ENCODE results near the gene ASPSCR1.
A peak's percentile ranks its signal among the peaks of the same experiment; 100 is the strongest.

Gene ASPSCR1

GRCh38 chr17:81983011-81983638 lies 5.7 kb downstream of the ASPSCR1 start:
- DNase-seq (ENCODE audit: low spot score) = no peak

GRCh38 chr17:81983639-81984373 lies 6.4 kb downstream of the ASPSCR1 start:
- no peak for DNase-seq (ENCODE audit: low spot score)

DNA sequence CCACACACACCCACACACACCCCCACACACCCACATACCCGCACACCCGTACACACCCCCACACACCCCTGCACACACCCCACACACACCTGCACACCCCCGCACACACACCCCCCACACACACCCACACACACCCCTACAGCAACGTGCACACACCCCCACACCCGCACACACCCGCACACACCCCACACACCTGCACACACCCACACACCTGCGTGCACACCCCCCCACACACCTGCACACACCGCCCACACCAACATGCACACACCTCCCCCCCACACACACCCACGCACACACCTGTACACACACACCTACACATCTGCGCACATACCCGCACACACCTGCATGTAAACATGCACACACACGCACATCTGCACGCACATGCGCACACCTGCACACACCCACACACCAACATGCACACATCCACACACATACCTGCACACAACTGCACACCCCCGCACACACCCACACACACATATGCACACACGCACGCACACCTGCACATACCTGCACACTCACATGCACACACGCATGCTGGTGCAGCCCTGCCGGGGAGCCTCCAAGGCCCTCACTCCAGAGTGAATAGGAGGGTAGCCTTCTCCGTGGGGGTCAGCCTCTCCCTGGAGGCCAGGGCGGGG lies 7.5 kb downstream of the ASPSCR1 start:
- DNase-seq (ENCODE audit: low spot score) = no peak

GRCh38 chr17:81986606-81987005 lies 9.2 kb downstream of the ASPSCR1 start:
- no peak for DNase-seq (ENCODE audit: low spot score)

DNA sequence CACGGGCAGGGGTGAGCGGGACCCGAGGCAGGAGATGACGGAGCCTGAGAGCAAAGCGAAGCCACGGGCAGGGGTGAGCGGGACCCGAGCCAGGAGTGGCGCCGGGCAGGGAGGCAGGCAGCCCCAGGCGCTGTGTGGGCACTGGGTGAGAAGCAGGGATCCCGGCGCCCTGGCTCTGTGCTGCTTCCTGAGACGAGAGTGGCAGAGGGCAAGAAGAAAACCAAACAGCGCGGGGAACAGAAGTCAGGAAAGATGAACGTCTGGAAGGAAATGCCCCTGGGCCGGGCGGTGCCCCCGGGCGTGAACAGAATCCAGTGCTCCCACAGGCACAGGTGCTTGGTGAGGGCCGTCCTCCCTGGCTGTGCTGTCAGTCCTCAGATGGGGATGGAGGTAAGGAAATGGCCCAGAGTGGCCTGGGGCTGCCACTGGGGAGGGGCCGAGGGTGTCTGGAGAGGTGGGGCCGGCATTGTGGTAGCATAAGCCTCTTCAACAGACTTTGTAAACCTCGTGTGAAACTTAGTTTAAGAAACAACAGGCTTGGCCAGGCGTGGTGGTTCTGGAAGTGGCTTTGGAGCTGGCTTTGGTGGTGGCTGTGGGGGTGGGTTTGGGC lies 9.8 kb downstream of the ASPSCR1 start:
- no peak for DNase-seq (ENCODE audit: low spot score)

DNA sequence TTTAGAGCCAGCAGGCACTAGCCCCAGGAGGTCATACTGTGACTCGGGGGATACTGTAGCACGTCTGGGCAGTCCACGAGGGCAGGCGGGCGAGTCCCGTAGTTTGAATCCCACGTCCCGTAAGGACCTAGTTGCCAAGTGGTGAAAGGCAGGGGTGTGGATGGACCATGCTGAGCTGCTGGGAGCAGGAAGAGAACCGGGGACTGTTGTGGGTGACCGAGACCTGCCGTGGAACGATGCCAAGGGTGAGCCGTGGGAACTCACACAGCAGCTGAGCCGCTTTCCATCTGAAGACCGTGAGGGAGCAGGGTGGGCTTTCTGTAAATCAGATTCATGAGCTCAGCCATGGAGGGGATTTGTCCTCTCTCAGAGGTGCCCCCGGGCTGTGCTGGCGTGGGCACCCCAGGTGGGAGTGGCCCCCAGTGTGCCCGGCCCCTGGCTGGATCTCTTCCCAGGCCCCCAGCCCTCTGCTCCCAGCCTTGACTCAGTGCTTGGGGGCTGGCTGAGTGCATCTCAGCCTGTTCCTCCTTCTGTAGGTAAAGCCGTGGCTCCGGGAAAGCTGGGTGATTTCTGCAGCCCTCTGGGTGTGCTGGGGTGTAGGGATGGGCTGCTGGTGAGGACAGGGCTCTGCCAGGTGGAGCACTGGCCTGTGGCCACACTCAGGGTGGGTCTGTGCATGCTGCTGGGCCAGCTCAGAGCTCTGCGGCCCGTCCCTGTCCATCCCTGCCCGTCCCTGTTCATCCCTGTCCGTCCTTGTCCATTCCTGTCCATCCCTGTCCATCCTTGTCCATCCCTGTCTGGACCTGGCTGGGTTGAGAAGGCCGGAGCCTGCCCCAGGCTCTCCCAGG lies 13.6 kb downstream of the ASPSCR1 start:
- no peak for DNase-seq (ENCODE audit: low spot score)

- DNase-seq (ENCODE audit: low spot score) = peak; percentile 86
Measured at GRCh38 chr17:81991684-81992305, 14.4 kb downstream of the ASPSCR1 start.

GRCh38 chr17:81992306-81993102 lies 15.1 kb downstream of the ASPSCR1 start:
- DNase-seq (ENCODE audit: low spot score) = peak; percentile 85

DNA sequence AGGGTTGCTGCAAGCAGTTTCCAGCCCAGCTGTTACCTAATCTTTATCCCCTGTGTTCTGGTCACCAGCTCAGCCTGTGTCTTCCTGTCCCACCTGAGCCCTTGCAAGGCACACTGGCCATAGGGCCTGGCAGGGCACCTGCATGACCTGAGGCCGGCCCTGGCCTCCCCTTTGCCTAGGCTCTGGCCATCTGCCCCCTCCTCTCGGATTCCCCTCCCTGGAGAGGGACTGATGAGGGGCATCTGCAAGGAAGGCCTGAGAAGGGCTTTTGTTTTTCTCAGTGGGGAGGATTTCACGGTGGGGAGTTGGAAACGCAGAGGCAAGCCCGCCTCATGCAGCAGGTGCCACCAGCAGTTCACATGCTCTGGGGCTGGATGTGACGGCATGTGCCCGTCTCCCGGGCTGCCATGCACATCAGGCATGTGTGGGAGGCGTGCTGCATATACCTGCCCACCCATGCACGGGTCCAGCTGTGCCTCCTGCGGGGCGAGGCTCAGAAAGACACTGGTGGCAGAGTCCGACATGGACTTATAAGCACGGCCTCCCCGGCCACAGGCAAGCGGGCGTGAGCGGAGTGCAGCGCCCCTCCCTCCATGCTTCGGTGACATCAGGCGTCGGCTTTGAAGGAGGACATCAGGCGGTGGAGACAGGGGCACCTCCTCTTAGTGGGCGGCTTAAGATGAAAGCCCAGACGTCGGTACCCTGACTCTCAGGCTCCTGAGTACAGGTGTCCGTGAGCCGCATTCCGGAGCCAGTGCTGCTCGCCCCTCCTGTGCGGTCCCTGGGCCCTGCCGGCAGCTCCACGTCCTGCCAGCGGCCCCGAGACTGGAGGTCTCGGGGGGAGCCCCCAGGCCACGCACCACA lies 16.5 kb downstream of the ASPSCR1 start:
- no peak for DNase-seq (ENCODE audit: low spot score)

DNA sequence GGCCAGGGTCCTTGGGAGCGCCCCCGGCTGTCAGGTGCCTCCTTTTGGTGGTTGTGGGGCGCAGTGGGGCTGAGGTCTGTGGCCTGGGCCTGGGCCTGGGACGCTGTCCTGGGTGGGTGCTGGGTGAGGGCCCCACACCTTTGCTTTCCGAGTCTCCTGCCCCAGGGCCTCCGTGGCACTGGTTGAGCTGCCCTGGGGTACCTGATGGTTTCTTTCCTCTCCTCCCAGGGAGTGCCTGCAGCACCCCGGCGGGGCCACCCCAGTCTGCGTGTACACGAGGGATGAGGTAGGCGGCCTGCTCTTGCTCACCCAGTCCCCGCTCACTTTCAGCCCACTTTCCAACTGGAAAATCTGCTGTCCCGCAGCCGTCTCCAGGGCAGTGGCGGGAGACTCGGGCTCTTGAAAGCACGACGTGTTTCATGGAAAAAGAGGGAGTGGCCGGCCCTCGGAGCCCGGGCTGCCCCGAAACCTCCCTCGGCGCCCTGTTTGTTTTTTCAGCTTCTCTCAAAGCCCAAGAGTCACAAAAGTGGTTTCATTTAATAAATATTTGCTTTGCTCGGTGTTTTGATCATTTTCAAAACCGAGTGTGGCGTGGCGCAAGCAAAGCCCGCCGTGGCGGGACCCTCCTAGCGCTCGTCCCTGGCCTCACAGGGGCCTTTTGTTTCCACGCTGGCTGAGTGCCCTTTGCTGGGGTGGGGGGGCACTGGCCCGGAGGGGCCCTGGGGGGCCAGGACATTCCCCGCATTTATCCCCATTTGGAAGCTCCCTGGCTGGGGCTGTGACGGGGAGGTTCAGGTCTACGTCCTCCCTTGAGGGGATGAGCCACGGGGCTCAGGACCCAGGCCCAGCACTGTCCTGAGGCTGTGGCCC lies 17.4 kb downstream of the ASPSCR1 start:
- DNase-seq (ENCODE audit: low spot score) = no peak

DNA sequence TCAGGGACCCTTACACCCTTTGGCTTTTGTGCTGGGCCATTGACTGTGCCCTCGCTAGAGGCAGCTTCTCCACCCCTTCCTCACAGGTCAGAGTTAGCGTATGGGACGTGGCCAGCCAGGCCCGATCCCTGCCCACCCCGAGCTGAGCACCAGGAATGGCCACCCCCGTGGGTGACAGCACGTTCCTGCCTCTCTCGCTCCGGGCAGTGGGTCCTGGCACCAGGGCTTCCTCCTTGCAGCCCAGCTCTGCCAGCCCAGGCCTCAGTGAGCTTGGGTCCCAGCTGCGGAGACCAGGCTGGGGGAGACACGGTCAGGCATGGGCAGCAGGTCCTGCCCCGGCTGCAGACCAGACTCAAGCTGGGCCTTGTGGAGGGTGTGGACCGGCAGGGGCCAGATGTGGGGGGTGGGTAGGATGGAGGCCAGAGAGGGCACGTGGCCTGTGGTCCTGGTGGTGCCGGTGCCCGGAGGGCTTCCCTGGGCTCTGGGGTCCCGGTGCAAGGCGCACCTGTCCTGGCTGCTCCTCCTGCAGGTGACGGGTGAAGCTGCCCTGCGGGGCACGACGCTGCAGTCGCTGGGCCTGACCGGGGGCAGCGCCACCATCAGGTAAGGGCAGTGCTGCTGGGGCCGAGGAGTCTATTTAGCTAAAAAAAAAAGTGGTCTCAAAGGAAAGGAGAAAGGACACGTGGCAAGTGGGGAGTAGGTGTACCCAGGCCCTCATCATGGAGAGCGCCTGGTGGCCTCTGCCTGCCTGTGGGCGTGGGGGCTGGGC lies 18.2 kb downstream of the ASPSCR1 start:
- no peak for DNase-seq (ENCODE audit: low spot score)

DNA sequence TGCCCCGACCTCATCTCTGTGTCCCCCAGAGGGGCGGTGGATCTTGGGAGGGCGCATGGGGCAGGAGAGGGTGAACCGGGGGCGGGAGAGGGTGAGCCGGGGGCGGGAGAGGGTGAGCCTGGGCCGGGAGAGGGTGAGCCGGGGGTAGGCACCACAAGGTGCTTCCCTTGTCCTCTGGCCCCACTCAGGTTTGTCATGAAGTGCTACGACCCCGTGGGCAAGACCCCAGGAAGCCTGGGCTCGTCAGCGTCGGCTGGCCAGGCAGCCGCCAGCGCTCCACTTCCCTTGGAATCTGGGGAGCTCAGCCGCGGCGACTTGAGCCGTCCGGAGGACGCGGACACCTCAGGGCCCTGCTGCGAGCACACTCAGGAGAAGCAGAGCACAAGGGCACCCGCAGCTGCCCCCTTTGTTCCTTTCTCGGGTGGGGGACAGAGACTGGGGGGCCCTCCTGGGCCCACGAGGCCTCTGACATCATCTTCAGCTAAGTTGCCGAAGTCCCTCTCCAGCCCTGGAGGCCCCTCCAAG lies 18.9 kb downstream of the ASPSCR1 start:
- DNase-seq (ENCODE audit: low spot score) = no peak

- no peak for DNase-seq (ENCODE audit: low spot score)
Measured at GRCh38 chr17:81996757-81997441, 19.5 kb downstream of the ASPSCR1 start.

DNA sequence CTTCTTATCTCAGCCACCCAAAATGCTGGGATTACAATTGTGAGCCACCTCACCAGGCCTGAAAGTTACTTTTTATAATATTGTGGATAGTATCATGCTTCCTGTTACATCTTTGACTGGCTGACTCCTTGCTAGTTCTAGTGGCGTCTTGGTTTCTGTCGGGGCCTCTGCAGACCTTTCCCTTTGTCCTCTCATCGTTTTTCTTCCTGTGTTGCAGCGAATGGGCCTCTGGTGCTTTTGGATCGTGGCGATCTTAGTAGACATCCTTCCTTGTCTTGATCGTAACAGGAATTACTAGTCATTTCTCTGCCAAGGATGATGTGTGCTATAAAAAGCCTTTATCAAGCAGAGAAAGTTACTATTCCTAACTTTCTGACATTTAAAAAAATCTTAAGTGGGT lies 20.8 kb downstream of the ASPSCR1 start:
- no peak for DNase-seq (ENCODE audit: low spot score)

GRCh38 chr17:81998691-81999438 lies 21.4 kb downstream of the ASPSCR1 start:
- no peak for DNase-seq (ENCODE audit: low spot score)

DNA sequence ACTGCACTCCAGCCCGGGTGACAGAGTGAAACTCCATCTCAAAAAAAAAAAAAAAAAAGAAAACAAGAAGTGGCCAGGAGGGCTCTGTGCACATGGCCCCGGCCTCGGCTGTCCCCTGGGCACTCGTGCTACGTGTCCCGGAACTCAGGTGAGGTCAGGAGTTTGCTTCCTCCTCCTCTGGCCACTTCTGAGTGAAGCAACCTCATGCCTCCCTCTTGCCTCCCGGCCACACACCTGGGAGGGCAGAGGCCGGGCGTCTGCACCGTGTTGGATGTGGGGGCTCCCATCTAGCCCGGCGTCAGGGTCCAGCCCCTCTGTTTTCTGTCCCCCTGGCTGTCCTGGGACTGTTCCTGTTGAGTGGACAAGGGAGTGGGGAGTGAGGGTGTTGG lies 22.2 kb downstream of the ASPSCR1 start:
- DNase-seq (ENCODE audit: low spot score) = no peak

Data from ecto neural progenitor cell (in vitro differentiated cells).